ENCODE measurements around the gene ZNF557. TPM values are rescaled to one million over a fixed set of nuclear protein-coding genes. Genes with fewer than 3 reads are reported as not detected.

Gene ZNF557
- total and polyA plus RNA-seq, 8 donors: 1.3 to 41.4 (median 7.9) TPM

DNA sequence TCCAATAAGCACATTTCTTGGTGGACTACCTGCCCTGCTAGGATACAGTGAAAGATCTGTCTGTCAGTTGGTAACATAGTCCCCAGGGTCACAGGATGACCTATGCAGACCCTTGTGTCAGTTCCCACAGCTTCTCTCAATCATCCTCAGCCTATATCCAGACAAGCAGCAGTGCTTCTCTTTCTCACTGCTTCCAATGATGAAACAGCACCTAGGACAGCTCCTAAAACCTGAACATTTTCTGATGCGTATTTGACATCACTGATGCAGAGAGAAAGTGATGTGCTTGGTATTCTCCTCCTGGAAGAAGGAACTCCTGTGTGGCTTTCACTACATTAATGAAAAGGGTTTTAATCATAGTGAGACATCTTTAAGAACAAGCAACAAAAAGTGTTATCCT, 43.7 kb downstream of the ZNF557 start:
- WGBS, 5 donors: 93 to 100% (median 94%) methylated on average over 1 of the region's 1 CpG
- Histone ChIP-seq H3K9me3 (no peaks in the 10 kb centered on the region), H3K27me3 (no peaks in the 10 kb centered on the region), H3K27ac (no peak overlapping the region), H3K36me3 (peaks cover 14 to 43% (median 33%) of the 10 kb centered on the region in 4 donors), H3K4me3 (no peak overlapping the region), H3K4me1 (no peaks in the 10 kb centered on the region)
- TF ChIP-seq, protein P1, sequence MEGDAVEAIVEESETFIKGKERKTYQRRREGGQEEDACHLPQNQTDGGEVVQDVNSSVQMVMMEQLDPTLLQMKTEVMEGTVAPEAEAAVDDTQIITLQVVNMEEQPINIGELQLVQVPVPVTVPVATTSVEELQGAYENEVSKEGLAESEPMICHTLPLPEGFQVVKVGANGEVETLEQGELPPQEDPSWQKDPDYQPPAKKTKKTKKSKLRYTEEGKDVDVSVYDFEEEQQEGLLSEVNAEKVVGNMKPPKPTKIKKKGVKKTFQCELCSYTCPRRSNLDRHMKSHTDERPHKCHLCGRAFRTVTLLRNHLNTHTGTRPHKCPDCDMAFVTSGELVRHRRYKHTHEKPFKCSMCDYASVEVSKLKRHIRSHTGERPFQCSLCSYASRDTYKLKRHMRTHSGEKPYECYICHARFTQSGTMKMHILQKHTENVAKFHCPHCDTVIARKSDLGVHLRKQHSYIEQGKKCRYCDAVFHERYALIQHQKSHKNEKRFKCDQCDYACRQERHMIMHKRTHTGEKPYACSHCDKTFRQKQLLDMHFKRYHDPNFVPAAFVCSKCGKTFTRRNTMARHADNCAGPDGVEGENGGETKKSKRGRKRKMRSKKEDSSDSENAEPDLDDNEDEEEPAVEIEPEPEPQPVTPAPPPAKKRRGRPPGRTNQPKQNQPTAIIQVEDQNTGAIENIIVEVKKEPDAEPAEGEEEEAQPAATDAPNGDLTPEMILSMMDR (IDR thresholded peaks at IDR 0.05): no peak
- TF ChIP-seq POLR2A (IDR thresholded peaks at IDR 0.05) (no peak), POLR2AphosphoS5 (IDR thresholded peaks at IDR 0.05) (no peak), EP300 (IDR thresholded peaks at IDR 0.05) (no peak)
- intact Hi-C loops (cut with DNase I; ENCODE audit: low total_unique reads): no loop called here
- no peak for DNase-seq

DNA sequence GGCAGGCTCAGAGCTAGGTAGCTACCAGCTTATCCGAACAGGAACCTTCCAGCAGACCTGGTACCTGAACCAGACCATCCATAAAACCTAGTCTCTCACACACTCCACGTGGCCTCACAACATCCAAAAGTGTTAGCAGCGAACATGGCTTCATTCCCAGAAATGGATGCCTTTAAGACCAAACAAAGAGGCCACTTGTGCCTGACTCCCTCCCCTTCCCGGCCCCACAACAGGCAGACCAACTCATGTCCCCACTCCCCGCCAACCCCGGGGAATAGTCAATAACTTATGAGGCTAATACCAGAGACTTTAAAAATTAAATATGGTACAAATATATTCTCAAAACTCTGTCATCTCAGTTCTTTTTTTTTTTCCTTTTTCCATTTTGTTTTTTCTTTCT, 46.2 kb downstream of the ZNF557 start:
- TF ChIP-seq, protein P1 (IDR thresholded peaks at IDR 0.05): no peak
- TF ChIP-seq POLR2AphosphoS5 (IDR thresholded peaks at IDR 0.05) (no peak), POLR2A (IDR thresholded peaks at IDR 0.05) (no peak), EP300 (IDR thresholded peaks at IDR 0.05) (no peak)
- WGBS, 5 donors: 77 to 89% (median 87%) methylated on average over 6 of the region's 6 CpGs
- peaks cover 32 to 68% (median 56%) of the 10 kb centered on the region in 4 donors for H3K36me3 ChIP-seq
- H3K4me1 ChIP-seq: no peaks in the 10 kb centered on the region
- DNase-seq: no peak
- no peak overlapping the region for H3K4me3 ChIP-seq
- H3K27ac ChIP-seq: no peak overlapping the region
- no peaks in the 10 kb centered on the region for H3K27me3 ChIP-seq
- H3K9me3 ChIP-seq: no peaks in the 10 kb centered on the region
- intact Hi-C loops (cut with DNase I; ENCODE audit: low total_unique reads): no loop called here

DNA sequence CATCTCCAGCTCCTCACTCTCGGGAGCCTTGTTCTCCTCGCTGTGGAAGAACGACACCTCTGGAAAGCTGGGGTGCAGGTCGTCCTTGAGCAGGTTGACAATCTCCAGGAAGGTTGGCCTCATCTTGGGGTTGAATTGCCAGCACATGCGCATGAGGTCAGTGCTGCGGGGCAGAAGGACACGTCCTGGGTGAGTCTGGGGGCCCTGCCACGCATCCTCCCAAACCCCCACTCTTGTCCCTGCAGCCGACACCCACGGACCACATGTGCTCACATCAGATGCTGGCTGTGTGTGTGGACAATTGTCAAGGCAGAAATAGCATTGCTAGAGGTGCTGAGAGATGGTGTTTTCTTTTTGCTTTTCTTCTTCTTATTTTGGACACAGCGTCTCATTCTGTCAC, 47.7 kb downstream of the ZNF557 start:
- intact Hi-C loops (cut with DNase I; ENCODE audit: low total_unique reads): no loop called here
- Histone ChIP-seq H3K27me3 (no peaks in the 10 kb centered on the region), H3K4me1 (no peaks in the 10 kb centered on the region), H3K4me3 (no peak overlapping the region), H3K27ac (no peak overlapping the region), H3K36me3 (peaks cover 42 to 83% (median 72%) of the 10 kb centered on the region in 4 donors), H3K9me3 (no peaks in the 10 kb centered on the region)
- WGBS, 5 donors: 92 to 94% (median 92%) methylated on average over 10 to 11 of the region's 11 CpGs
- TF ChIP-seq, protein P1 (IDR thresholded peaks at IDR 0.05): no peak
- no peak for TF ChIP-seq POLR2AphosphoS5 (IDR thresholded peaks at IDR 0.05)
- no peak for TF ChIP-seq POLR2A (IDR thresholded peaks at IDR 0.05)
- no peak for TF ChIP-seq EP300 (IDR thresholded peaks at IDR 0.05)
- DNase-seq: no peak

DNA sequence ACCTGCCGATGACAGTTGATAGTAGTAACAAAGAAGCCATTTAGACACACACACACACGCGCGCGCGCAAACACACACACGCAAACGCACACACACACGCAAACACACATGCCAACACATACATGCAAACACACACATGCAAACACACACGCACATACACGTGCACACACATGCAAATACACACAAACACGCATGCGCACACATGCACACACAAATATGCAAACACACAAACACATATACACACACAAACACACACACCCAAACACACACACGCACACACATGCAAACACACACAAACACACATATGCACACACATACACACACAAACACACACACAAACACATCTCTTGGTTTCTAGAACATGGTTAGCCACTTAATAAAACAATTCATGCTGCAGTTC, 50.1 kb downstream of the ZNF557 start:
- Histone ChIP-seq H3K27me3 (no peaks in the 10 kb centered on the region), H3K36me3 (peaks cover 48 to 91% (median 90%) of the 10 kb centered on the region in 4 donors), H3K9me3 (no peaks in the 10 kb centered on the region), H3K4me1 (no peaks in the 10 kb centered on the region), H3K27ac (no peak overlapping the region), H3K4me3 (no peak overlapping the region)
- intact Hi-C loops (cut with DNase I; ENCODE audit: low total_unique reads): no loop called here
- TF ChIP-seq, protein P1 (IDR thresholded peaks at IDR 0.05): no peak
- TF ChIP-seq POLR2A (IDR thresholded peaks at IDR 0.05) (no peak), EP300 (IDR thresholded peaks at IDR 0.05) (no peak), POLR2AphosphoS5 (IDR thresholded peaks at IDR 0.05) (no peak)
- WGBS, 5 donors: 85 to 95% (median 89%) methylated on average over 14 of the region's 14 CpGs
- no peak for DNase-seq

Measured in stomach (tissue), 9 donors.